Measurements from ENCODE around the gene MGME1. TPM values are rescaled to one million over a fixed set of nuclear protein-coding genes. Genes with fewer than 3 reads are reported as not detected.

Gene MGME1
- total RNA-seq, 4 donors from 2014 or later, result 3.3 to 18.5 (median 5.8) TPM

- Histone ChIP-seq H3K36me3 (no peaks in the 10 kb centered on the region), H3K4me3 (no peak overlapping the region), H3K27me3 (no peaks in the 10 kb centered on the region), H3K4me1 (peaks cover 3 to 10% of the 10 kb centered on the region in 2 donors), H3K9me3 (no peaks in the 10 kb centered on the region), H3K27ac (peak overlapping the region; percentile 66 to 76)
- intact Hi-C loops (cut with DNase I; ENCODE audit: low total_unique reads), result no loop called here
- TF ChIP-seq CTCF (IDR thresholded peaks at IDR 0.05), result no peak
- no peak for TF ChIP-seq POLR2A (IDR thresholded peaks at IDR 0.05)
- DNase-seq, result no peak
These were observed 32.5 kb upstream of the MGME1 start for GRCh38 chr20:17936286-17936760.

- H3K27me3 ChIP-seq, result no peaks in the 10 kb centered on the region
- TF ChIP-seq POLR2A (IDR thresholded peaks at IDR 0.05) (no peak), CTCF (IDR thresholded peaks at IDR 0.05) (no peak)
- peaks cover 3 to 10% of the 10 kb centered on the region in 2 donors for H3K4me1 ChIP-seq
- H3K4me3 ChIP-seq, result no peak overlapping the region
- H3K36me3 ChIP-seq, result no peaks in the 10 kb centered on the region
- no peaks in the 10 kb centered on the region for H3K9me3 ChIP-seq
- peak; percentile 47 to 57 for DNase-seq
- intact Hi-C loops (cut with DNase I; ENCODE audit: low total_unique reads), result no loop called here
- peak overlapping the region; percentile 66 to 76 for H3K27ac ChIP-seq
These were observed 31.8 kb upstream of the MGME1 start for GRCh38 chr20:17936761-17937732.

GRCh38 chr20:17938871-17939619 is 29.8 kb upstream of the MGME1 start:
- DNase-seq, result peak; percentile 57 to 69
- H3K27ac ChIP-seq, result peak overlapping the region in 1 of 2 donors; percentile 66
- TF ChIP-seq POLR2A (IDR thresholded peaks at IDR 0.05), result no peak
- peak; percentile 78 to 91 (median 84) for TF ChIP-seq CTCF (IDR thresholded peaks at IDR 0.05)
- no peaks in the 10 kb centered on the region for H3K9me3 ChIP-seq
- intact Hi-C loops (cut with DNase I; ENCODE audit: low total_unique reads), result no loop called here
- H3K4me3 ChIP-seq, result no peak overlapping the region
- H3K27me3 ChIP-seq, result no peaks in the 10 kb centered on the region
- peaks cover 3 to 10% of the 10 kb centered on the region in 2 donors for H3K4me1 ChIP-seq
- H3K36me3 ChIP-seq, result no peaks in the 10 kb centered on the region

- H3K4me3 ChIP-seq, result no peak overlapping the region
- TF ChIP-seq CTCF (IDR thresholded peaks at IDR 0.05) (no peak), POLR2A (IDR thresholded peaks at IDR 0.05) (no peak)
- H3K27ac ChIP-seq, result no peak overlapping the region
- peaks cover 3 to 10% of the 10 kb centered on the region in 2 donors for H3K4me1 ChIP-seq
- intact Hi-C loops (cut with DNase I; ENCODE audit: low total_unique reads), result no loop called here
- H3K27me3 ChIP-seq, result no peaks in the 10 kb centered on the region
- no peak for DNase-seq
- no peaks in the 10 kb centered on the region for H3K9me3 ChIP-seq
- no peaks in the 10 kb centered on the region for H3K36me3 ChIP-seq
These were observed 29.1 kb upstream of the MGME1 start for GRCh38 chr20:17939622-17940223.

All from uterus (tissue), 4 donors.